ENCODE data around the gene REPIN1. TPM values are rescaled to one million over a fixed set of nuclear protein-coding genes. Genes with fewer than 3 reads are reported as not detected.

The REPIN1 gene
- total RNA-seq, 1 experiment from 2014 or later: 189 TPM

DNA sequence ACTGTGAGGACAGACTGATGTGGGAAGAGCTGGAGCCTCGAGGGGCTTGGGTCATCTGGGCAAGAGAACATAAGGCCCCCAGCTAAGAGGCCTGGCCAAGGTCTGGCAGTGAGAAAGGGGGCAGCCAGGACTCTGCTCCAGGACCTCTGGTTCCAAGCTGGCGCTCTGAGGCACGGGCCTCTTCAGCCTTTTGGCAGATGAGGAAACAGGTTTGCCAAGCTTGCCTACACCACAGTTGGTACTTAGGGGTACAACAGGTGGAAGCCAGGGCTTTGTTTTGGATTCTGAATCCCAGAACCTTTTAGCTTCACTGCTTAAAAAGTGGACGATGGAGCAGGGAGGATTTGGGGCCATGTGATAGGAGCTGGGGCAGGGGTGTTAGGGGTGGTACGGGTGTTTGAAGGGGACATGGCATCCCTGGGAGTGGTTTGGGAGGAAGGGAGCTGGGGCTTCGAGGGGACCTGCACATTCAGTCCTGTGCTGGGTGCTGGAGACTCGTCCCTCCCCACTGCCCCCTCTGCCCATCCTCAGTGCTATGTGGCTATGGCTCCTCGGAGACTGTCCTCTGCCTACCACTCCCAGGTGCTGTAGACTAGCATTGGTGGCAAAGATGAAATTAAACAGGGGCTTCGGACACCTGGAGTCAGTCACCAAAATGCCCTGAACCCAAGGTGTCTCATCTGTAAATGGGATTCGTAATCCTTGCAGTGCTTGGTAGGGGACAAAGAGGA, 40.8 kb downstream of the REPIN1 start:
- CTCF ChIA-PET: interaction anchor here (0.8 kb wide), 1 partner anchor 46 kb away, joined by 7 read pairs; no protein-coding TSS in a partner anchor
- DNase-seq: no peak
- Mint-ChIP-seq H3K4me3 (ENCODE audit: low read depth, unreplicated experiment) (no peak overlapping the region), H3K9me3 (ENCODE audit: low read depth, unreplicated experiment) (no peaks in the 10 kb centered on the region), H3K27ac (ENCODE audit: unreplicated experiment) (no peak overlapping the region), H3K27me3 (ENCODE audit: unreplicated experiment) (no peaks in the 10 kb centered on the region), H3K36me3 (ENCODE audit: insufficient read depth, unreplicated experiment) (peaks cover 21% of the 10 kb centered on the region), H3K4me1 (ENCODE audit: low read depth, unreplicated experiment) (peaks cover 23% of the 10 kb centered on the region)
- BruUV-seq (replicated peaks): no TSS peak
- TF ChIP-seq, protein P1, sequence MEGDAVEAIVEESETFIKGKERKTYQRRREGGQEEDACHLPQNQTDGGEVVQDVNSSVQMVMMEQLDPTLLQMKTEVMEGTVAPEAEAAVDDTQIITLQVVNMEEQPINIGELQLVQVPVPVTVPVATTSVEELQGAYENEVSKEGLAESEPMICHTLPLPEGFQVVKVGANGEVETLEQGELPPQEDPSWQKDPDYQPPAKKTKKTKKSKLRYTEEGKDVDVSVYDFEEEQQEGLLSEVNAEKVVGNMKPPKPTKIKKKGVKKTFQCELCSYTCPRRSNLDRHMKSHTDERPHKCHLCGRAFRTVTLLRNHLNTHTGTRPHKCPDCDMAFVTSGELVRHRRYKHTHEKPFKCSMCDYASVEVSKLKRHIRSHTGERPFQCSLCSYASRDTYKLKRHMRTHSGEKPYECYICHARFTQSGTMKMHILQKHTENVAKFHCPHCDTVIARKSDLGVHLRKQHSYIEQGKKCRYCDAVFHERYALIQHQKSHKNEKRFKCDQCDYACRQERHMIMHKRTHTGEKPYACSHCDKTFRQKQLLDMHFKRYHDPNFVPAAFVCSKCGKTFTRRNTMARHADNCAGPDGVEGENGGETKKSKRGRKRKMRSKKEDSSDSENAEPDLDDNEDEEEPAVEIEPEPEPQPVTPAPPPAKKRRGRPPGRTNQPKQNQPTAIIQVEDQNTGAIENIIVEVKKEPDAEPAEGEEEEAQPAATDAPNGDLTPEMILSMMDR (IDR thresholded peaks at IDR 0.05; ENCODE audit: unreplicated experiment): no peak
- intact Hi-C loops (cut with micrococcal nuclease; ENCODE audit: unreplicated experiment): no loop called here

DNA sequence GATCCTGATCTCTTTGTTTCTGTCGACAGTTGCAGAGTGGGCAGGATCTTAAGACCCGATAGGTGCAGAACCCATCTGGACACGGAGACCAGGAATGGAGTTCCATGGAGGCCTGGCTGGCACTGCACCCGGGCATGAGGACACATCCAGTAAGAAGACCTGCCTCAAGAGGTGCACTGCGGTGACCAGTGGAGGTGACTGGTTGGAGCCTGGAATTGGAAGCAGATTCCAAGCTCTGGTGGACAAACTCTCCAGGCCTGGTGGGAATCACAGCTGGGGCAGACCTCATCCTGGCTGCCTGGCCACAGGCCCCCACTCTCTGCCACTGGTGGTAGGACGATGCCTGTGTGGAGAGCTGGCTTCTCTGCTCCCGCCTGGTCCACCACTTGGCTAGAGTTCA, 41.5 kb downstream of the REPIN1 start:
- intact Hi-C loops (cut with micrococcal nuclease; ENCODE audit: unreplicated experiment): no loop called here
- H3K27ac Mint-ChIP-seq (ENCODE audit: unreplicated experiment): no peak overlapping the region
- CTCF ChIA-PET: no interaction called here
- no TSS peak for BruUV-seq (replicated peaks)
- H3K9me3 Mint-ChIP-seq (ENCODE audit: low read depth, unreplicated experiment): no peaks in the 10 kb centered on the region
- peaks cover 15% of the 10 kb centered on the region for H3K36me3 Mint-ChIP-seq (ENCODE audit: insufficient read depth, unreplicated experiment)
- no peak for DNase-seq
- TF ChIP-seq, protein P1 (IDR thresholded peaks at IDR 0.05; ENCODE audit: unreplicated experiment): no peak
- H3K4me1 Mint-ChIP-seq (ENCODE audit: low read depth, unreplicated experiment): peaks cover 21% of the 10 kb centered on the region
- no peak overlapping the region for H3K4me3 Mint-ChIP-seq (ENCODE audit: low read depth, unreplicated experiment)
- no peaks in the 10 kb centered on the region for H3K27me3 Mint-ChIP-seq (ENCODE audit: unreplicated experiment)

DNA sequence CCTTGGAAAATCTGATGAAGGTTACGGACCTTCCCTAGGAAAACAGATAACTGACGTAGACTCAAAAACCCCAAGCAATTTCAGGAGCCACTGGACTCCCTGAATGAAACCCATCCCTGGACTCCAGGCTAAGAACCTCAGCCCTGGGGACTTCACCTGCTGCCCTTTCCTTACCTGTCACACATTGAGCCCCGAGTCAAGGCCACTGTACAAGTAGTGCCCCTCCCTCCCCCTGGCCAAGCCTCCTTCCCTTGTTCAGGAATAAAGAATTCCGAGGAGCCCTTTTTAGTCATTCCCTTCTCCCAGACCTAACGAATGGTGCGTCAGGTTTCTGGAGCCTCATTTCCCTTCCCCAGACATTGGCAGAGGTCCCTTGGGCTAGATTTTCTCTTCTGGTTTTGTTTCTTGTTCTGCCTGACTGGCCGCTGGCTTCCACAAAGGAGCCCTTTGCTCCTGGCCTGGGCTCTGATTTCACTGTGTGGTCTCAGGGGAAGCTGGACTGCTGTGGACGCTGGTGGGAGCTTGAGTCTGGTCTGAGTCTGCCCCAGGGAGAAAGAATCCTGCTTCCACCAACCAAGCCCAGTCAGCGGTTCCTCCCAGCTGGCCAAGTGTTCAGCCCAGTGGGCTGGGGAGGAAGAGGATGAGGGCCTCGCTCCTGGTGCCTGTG, 42.2 kb downstream of the REPIN1 start:
- Mint-ChIP-seq H3K4me3 (ENCODE audit: low read depth, unreplicated experiment) (no peak overlapping the region), H3K27me3 (ENCODE audit: unreplicated experiment) (no peaks in the 10 kb centered on the region), H3K9me3 (ENCODE audit: low read depth, unreplicated experiment) (no peaks in the 10 kb centered on the region), H3K4me1 (ENCODE audit: low read depth, unreplicated experiment) (peaks cover 16% of the 10 kb centered on the region), H3K27ac (ENCODE audit: unreplicated experiment) (no peak overlapping the region), H3K36me3 (ENCODE audit: insufficient read depth, unreplicated experiment) (peaks cover 8% of the 10 kb centered on the region)
- TF ChIP-seq, protein P1 (IDR thresholded peaks at IDR 0.05; ENCODE audit: unreplicated experiment): no peak
- BruUV-seq (replicated peaks): no TSS peak
- DNase-seq: no peak
- intact Hi-C loops (cut with micrococcal nuclease; ENCODE audit: unreplicated experiment): no loop called here
- CTCF ChIA-PET: no interaction called here

DNA sequence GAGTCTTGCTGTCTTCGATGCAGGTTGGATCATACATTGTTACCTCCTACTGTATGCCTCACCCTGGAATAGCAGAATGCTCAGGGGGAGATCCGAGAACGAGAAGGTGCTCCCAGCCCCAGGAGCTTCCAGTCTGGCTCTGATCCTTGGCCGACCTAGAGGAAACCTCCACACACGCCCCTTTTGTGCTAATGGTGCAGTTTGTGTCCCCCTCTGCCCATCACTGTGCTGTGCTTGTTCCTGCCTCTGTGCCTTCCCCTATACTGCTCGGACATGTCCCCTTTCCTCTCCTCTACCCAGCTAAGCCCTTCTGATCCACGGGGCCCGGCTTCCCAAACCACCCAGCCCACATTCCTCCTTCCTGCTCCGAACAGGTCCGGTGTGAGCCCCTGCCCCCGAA, 43.0 kb downstream of the REPIN1 start:
- intact Hi-C loops (cut with micrococcal nuclease; ENCODE audit: unreplicated experiment): no loop called here
- no peaks in the 10 kb centered on the region for H3K9me3 Mint-ChIP-seq (ENCODE audit: low read depth, unreplicated experiment)
- CTCF ChIA-PET: no interaction called here
- BruUV-seq (replicated peaks): no TSS peak
- DNase-seq: no peak
- no peaks in the 10 kb centered on the region for H3K27me3 Mint-ChIP-seq (ENCODE audit: unreplicated experiment)
- peaks cover 5% of the 10 kb centered on the region for H3K36me3 Mint-ChIP-seq (ENCODE audit: insufficient read depth, unreplicated experiment)
- H3K4me3 Mint-ChIP-seq (ENCODE audit: low read depth, unreplicated experiment): no peak overlapping the region
- TF ChIP-seq, protein P1 (IDR thresholded peaks at IDR 0.05; ENCODE audit: unreplicated experiment): no peak
- H3K4me1 Mint-ChIP-seq (ENCODE audit: low read depth, unreplicated experiment): peaks cover 8% of the 10 kb centered on the region
- H3K27ac Mint-ChIP-seq (ENCODE audit: unreplicated experiment): no peak overlapping the region
